Neuron (in vitro differentiated cells): Measurements from ENCODE around the gene WNT7A.

Source experiments
- H2AFZ ChIP-seq: one replicate; pipeline ENCODE4 v1.6.1; 2013; ENCODE audit warnings: low read depth, mild to moderate bottlenecking, inconsistent platforms, low read length, moderate library complexity
- H3K27me3 ChIP-seq: one replicate; pipeline ENCODE4 v1.6.1; 2013; ENCODE audit warnings: low read length; ENCODE audit not compliant: insufficient read depth
- H3K36me3 ChIP-seq: one replicate; pipeline ENCODE4 v1.6.1; 2013; ENCODE audit warnings: low read length; ENCODE audit not compliant: insufficient read depth
- H3K4me1 ChIP-seq: one replicate; pipeline ENCODE4 v1.6.1; 2013; ENCODE audit warnings: low read length; ENCODE audit not compliant: insufficient read depth
- H3K4me3 ChIP-seq: 2 replicates; pipeline ENCODE4 v1.5.1; 2013; ENCODE audit warnings: mild to moderate bottlenecking, low read length, moderate library complexity
- H3K9me3 ChIP-seq: one replicate; pipeline ENCODE4 v1.6.1; 2013; ENCODE audit warnings: low read length

The WNT7A gene

DNA sequence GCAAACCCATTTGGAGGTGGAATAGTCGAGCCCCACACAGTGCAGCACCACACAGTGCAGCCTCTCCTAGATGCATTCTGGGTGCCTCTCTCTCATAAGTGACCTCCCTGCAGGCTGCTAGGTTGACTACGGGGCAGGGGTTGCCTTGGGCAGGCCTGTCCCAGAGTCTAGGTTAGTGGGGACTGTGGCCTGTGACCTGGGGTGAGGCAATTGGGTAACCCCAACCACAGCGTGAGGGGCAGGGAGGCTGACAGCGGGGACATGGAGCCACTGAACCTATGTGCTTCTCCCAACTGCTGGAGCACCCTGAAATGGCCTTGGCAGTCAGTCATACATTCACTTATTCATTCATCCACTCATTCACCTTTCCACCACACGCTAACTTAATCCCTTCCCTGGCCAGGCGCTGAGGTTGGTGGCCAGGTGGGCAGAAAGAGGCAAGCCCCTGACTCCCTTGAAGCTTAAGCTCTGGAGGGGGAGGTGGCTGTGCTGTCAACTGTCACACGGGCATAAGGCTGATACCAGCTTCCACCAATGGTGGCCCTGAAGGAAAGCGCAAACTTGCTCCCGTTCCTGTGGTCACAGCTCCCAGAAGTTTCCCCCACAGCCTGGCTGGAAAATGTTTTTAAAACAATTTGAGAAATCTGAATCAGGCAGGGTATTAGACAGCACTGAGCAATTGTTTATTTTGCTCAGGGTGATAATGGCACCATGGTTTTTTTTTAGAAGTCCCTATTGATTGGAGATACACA is 46.2 kb downstream of the WNT7A start:
- Histone ChIP-seq H3K4me3 (no peak overlapping the region), H3K9me3 (no peaks in the 10 kb centered on the region), H2AFZ (no peak overlapping the region), H3K27me3 (no peaks in the 10 kb centered on the region), H3K36me3 (peaks cover 48% of the 10 kb centered on the region), H3K4me1 (no peaks in the 10 kb centered on the region)

DNA sequence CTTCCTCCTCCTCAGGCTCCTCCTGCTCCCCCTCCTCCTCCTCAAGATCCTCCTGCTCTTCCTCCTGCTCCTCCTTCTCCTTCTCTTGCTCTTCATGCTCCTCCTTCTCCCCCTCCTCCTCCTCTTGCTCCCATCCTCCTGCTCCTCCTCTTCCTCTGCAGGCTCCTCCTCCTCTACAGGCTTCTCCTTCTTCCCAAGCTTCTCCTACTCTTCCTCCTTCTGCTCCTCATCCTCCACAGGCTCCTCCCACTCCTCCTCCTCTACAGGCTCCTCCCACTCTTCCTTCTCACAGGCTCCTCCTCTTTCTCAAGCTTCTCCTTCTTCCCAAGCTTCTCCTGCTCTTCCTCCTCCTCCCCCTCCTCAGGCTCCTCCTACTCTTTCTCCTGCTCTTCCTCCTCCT is 47.7 kb downstream of the WNT7A start:
- peaks cover 42% of the 10 kb centered on the region for H3K36me3 ChIP-seq
- no peaks in the 10 kb centered on the region for H3K27me3 ChIP-seq
- H3K9me3 ChIP-seq = no peaks in the 10 kb centered on the region
- H3K4me1 ChIP-seq = no peaks in the 10 kb centered on the region
- no peak overlapping the region for H2AFZ ChIP-seq
- H3K4me3 ChIP-seq = no peak overlapping the region

DNA sequence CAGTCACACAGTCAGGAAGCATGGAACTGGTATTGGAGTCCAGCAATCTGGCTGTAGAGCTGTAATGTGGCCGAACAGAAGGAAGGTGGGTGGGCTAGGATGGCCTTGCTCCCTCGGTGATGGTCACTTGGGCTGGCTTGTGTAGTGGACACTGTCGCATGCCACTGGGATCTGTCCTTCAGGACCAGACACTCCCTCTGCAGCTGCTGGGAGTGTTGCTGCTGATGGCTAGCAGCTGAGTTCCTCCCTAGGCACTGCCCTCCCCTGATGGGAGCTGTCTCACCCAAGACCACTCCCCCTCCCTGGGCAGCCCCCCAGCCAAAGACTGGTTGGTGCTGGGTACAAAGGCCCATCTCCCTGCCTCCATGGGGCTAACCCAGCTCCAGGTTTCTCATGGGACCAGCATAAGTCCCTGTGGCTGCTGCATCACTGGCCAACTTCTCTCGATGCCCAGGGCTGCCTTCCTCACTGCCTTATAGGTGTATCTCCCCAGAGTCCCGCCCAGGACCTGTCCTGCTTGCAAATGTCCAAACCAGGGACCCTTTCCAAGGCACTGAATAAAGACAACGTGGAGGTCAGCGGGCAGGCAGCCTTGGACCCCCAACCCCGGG is 48.4 kb downstream of the WNT7A start:
- Histone ChIP-seq H3K4me3 (no peak overlapping the region), H3K4me1 (no peaks in the 10 kb centered on the region)

DNA sequence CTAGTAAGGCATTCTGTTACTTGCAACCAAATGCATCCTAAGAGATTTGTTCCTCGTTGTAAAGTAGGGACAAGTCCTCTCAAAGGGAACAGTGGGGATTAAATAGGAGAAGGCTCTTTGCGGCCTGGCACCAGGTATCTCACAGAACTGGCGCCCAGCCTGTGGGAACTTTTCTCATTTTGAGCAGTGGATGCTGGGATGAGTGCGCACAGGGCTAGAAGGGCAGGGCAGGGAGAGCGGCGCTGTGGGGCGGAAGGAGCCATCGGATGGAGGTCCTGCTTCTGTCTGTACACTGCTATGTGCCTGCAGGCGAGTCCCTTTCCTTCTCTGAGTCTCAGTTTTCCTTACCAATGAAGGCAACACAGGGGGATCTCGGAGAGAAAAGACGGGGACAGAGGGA is 50.6 kb downstream of the WNT7A start:
- Histone ChIP-seq H3K27me3 (no peaks in the 10 kb centered on the region), H3K36me3 (peaks cover 45% of the 10 kb centered on the region), H3K4me1 (peaks cover 13% of the 10 kb centered on the region), H2AFZ (no peak overlapping the region), H3K9me3 (no peaks in the 10 kb centered on the region), H3K4me3 (no peak overlapping the region)

More for the DNA sequence above, 48.4 kb downstream of the WNT7A start:
- H3K9me3 ChIP-seq = no peaks in the 10 kb centered on the region
- no peaks in the 10 kb centered on the region for H3K27me3 ChIP-seq
- no peak overlapping the region for H2AFZ ChIP-seq
- H3K36me3 ChIP-seq = peaks cover 38% of the 10 kb centered on the region

DNA sequence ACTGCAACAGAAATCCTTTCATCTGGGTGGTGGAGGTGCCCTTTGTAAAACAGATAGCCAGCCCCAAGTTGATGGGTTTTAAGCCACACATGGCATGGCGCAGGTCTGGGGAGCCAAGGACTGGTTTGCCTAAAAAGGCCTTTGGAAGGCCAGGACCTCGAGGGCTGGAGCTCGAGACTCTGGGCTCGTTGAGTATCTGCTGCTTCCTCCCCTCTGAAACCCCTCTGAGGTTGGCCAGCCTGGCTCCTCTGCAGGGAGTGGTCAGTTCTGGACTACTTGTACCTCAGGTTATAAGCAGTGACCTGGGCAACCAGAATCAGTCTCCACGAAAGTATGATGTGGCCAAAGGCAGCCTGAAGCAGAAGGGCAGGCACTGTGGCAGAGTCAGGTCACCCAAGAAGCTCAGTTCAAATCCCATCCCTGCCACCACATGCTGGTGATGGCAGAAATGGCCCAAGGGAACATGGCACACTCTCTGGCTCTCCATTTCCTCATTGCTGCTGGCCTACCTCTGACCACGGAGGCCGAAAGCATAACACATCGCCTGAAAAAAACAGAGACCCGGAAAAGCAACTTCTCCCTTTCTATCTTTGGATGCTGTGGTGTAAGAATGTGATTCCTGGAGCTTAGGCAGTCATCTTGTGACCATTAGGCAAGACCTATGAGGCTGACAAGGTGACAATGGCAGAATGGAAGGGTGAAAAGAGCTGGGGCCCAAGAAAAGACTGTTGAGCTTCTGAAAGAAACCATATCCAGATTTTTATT is 51.2 kb downstream of the WNT7A start:
- H3K4me1 ChIP-seq = peaks cover 13% of the 10 kb centered on the region

DNA sequence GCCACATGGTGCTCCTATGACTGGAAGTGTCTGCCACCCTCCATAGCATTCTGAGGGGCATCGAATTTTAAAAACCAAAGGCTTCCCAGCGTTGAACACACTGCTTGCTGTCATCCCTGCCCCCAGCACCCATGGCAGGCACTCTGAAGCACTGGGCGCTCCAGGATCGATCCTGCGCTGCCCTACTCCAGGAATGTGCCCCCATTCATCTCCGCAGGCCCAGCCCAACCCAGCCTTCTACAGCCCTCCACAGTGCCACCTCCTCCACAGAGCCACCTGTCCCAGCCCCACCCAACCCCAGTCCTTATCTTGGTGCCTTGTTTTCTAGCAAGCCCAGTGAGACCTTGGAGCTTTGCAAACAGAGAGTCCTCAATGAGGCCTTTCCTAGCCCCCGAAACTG is 52.2 kb downstream of the WNT7A start:
- H3K4me3 ChIP-seq = no peak overlapping the region

More for the DNA sequence above, 51.2 kb downstream of the WNT7A start:
- H2AFZ ChIP-seq = no peak overlapping the region
- peaks cover 41% of the 10 kb centered on the region for H3K36me3 ChIP-seq
- no peaks in the 10 kb centered on the region for H3K27me3 ChIP-seq
- H3K4me3 ChIP-seq = no peak overlapping the region
- H3K9me3 ChIP-seq = no peaks in the 10 kb centered on the region

DNA sequence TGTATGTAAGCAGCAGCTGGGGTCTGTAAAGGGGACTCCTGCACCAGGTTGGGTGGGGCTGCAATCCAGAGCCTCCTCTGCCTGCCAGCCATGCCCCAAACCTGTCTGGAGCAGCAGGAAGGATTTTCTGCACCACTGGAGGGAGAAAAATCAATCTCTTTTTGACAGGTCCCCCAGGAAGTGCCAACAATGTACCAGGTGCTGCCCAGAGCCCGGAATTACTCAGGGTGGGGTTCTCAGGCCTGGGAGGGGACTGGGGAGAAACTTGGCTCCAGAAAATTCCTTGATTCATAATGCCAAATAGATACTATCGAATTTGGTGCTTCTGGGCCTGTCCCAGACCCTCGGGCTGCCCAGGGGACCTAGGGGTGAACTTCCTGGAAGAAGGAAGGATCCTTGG is 52.6 kb downstream of the WNT7A start:
- H2AFZ ChIP-seq = no peak overlapping the region
- peaks cover 16% of the 10 kb centered on the region for H3K4me1 ChIP-seq
- no peaks in the 10 kb centered on the region for H3K27me3 ChIP-seq
- H3K9me3 ChIP-seq = peaks cover 5% of the 10 kb centered on the region
- no peak overlapping the region for H3K4me3 ChIP-seq
- H3K36me3 ChIP-seq = peaks cover 49% of the 10 kb centered on the region

More for the DNA sequence above, 52.2 kb downstream of the WNT7A start:
- H3K9me3 ChIP-seq = peaks cover 4% of the 10 kb centered on the region
- H3K36me3 ChIP-seq = peaks cover 48% of the 10 kb centered on the region
- H3K4me1 ChIP-seq = peaks cover 16% of the 10 kb centered on the region
- H2AFZ ChIP-seq = no peak overlapping the region
- no peaks in the 10 kb centered on the region for H3K27me3 ChIP-seq

DNA sequence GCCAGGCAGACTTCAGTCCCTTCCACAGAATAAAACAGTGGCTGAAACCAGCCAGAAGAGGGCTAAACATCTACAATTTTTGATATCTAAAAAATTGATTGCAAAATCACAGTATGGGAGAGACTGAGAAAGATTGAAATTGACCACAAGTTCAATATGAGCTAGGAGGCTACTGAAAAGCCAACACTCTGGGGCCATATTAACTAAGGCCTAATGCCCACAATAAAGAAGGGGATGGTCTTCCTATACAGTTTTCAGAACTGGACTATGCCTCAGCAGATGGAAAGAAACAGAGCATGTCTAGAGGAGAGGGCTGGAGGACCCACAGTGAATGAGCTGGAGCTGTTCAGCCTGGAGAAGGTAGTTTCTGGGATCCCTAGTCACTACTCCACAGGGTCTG is 53.2 kb downstream of the WNT7A start:
- Histone ChIP-seq H3K27me3 (no peaks in the 10 kb centered on the region), H3K4me3 (no peak overlapping the region), H3K9me3 (peaks cover 5% of the 10 kb centered on the region), H2AFZ (no peak overlapping the region), H3K4me1 (peaks cover 16% of the 10 kb centered on the region), H3K36me3 (peaks cover 48% of the 10 kb centered on the region)

DNA sequence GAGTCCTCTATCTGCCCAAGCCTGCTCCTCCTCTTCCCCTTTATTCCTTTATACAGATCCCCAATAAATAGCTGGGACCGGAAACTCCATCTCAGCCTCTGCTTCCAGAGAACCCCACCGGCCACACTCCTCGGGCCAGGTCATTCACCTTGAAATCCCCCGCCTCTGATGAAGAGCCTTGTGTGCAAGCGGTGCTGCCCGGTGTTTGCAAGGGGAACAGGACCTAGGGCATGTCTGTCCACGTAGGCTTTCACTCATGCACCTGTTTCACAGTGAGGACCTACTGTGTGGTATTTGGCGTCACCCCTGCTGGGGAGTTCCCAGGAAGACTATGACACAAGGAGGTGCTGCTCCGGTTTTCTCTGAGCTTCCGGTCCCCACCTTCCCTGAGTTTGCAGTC is 54.0 kb downstream of the WNT7A start:
- Histone ChIP-seq H3K27me3 (no peaks in the 10 kb centered on the region), H3K4me1 (peaks cover 16% of the 10 kb centered on the region), H3K36me3 (peaks cover 45% of the 10 kb centered on the region), H2AFZ (no peak overlapping the region), H3K4me3 (no peak overlapping the region), H3K9me3 (peaks cover 6% of the 10 kb centered on the region)

DNA sequence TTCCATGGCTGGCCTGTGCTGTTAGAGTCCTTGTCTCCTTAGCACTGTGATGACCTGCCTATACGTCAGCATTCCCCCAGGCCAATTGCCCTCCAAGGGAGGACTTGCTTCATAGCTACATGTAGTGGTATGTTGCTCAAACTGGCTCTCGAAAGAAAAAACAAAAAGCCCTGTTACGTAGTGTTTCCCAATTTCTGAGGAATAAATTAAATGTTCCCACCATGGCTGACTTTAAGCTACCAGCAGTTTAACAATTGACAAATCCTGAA is 54.6 kb downstream of the WNT7A start:
- Histone ChIP-seq H2AFZ (no peak overlapping the region), H3K9me3 (peaks cover 6% of the 10 kb centered on the region), H3K36me3 (peaks cover 45% of the 10 kb centered on the region)

DNA sequence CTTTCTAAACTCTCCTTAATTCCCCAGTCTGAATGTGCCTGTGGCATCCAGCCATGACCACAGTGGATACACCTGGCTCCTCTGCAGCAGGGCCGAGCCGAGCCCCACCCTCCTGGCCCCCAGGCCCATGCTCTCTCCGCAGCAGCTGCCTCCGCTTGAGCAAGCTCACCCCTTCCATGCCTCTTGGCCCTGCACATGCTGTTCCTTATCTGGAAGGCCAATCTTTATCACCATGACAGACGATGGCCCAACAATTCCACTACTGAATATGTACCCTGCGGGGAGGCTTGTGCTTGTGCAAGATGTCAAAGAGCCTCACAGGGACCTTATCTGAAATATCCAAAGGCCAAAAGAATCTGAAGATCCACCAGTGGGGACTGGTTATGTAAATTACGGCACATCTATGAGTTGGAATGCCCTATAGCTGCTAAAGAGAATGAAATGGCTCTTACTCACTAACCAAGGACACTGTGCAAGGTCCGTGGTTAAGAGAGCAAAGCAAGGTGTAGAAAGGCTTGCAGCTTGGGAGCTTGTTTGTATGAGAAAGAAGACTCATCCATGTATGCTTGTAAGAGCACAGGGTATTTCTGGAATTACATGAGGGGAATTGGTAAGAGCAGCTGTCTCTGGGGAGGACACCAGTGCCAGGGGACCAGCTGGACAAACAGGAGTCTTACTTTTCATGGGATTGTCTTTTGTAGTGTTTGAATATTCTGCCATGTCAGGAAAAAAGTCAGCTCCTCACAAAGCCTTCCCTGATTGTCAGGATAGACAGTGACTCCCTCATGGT is 55.2 kb downstream of the WNT7A start:
- Histone ChIP-seq H3K9me3 (peaks cover 6% of the 10 kb centered on the region), H3K27me3 (no peaks in the 10 kb centered on the region), H2AFZ (no peak overlapping the region), H3K4me3 (no peak overlapping the region), H3K4me1 (peaks cover 16% of the 10 kb centered on the region), H3K36me3 (peaks cover 45% of the 10 kb centered on the region)

More for the DNA sequence above, 54.6 kb downstream of the WNT7A start:
- H3K27me3 ChIP-seq = no peaks in the 10 kb centered on the region
- peaks cover 16% of the 10 kb centered on the region for H3K4me1 ChIP-seq
- H3K4me3 ChIP-seq = no peak overlapping the region

DNA sequence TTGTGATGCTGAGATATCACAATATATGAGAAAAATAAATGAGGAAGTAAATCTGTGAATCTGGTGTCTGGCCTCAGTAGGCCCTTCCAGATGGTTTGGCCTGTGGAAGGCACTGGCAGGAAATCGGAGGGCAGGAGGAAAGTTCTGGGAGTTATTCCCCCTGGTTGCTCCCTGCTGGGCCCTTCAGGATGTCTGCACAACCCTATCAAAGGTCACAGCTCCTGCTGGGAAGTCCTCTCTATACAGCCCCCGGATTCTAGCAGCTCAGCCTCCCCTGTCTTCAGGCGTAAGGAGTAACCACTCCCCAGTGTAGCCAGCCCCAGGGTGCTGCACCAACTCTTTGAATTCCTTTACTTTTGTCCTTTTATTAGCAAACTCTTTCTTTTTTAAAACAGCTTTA is 56.2 kb downstream of the WNT7A start:
- Histone ChIP-seq H3K9me3 (peaks cover 12% of the 10 kb centered on the region), H3K36me3 (peaks cover 45% of the 10 kb centered on the region), H3K4me3 (no peak overlapping the region), H3K4me1 (peaks cover 16% of the 10 kb centered on the region), H3K27me3 (no peaks in the 10 kb centered on the region), H2AFZ (no peak overlapping the region)
